Measurements from ENCODE around the gene GARIN5A.

DNA sequence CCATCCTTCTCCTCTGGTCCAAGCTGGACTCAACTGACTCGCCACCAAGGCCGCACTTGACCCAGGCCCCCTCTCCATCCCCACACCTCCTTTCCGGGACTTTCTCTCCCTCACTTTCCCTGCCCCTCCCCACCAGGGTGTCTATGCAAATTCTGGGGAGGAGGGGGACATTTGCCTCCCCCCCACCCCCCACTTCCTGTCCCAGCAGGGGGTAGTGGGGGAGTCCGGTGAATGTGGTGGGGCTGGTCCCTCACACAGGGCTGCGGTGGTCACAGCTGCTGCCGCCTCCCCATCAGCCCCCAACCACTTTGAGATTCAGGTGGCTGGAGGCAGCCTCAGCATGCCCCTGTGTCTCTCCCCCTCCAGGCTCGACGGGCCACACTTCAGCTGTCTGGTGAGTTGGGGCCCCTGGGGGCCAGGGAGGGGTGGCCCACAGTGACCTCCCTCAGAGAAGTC lies 57.0 kb downstream of the GARIN5A start:
- TF ChIP-seq, protein P1, sequence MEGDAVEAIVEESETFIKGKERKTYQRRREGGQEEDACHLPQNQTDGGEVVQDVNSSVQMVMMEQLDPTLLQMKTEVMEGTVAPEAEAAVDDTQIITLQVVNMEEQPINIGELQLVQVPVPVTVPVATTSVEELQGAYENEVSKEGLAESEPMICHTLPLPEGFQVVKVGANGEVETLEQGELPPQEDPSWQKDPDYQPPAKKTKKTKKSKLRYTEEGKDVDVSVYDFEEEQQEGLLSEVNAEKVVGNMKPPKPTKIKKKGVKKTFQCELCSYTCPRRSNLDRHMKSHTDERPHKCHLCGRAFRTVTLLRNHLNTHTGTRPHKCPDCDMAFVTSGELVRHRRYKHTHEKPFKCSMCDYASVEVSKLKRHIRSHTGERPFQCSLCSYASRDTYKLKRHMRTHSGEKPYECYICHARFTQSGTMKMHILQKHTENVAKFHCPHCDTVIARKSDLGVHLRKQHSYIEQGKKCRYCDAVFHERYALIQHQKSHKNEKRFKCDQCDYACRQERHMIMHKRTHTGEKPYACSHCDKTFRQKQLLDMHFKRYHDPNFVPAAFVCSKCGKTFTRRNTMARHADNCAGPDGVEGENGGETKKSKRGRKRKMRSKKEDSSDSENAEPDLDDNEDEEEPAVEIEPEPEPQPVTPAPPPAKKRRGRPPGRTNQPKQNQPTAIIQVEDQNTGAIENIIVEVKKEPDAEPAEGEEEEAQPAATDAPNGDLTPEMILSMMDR (conservative IDR thresholded peaks at IDR 0.05; ENCODE audit: low read depth, low read length): no peak
- TF ChIP-seq EZH2 (IDR thresholded peaks at IDR 0.05; ENCODE audit: borderline replicate concordance, low read depth, low read length, poor library complexity, severe bottlenecking): no peak
